ENCODE results near the gene NOCT. TPM values are rescaled to one million over a fixed set of nuclear protein-coding genes. Genes with fewer than 3 reads are reported as not detected.
A peak's percentile ranks its signal among the peaks of the same experiment; 100 is the strongest.

NOCT gene
- 81.1 and 82.5 TPM in 2 replicates for total RNA-seq (2014; rRNA removed; shearing (Covaris generic))

GRCh38 chr4:139015269-139015947 lies at the start of gene NOCT:
NOCT (plus strand) TSS chr4:139015781; CDS start chr4:139015982, 201 bp downstream.
- peak; percentile 93 for DNase-seq
- Histone ChIP-seq H3K4me3 (ENCODE audit: insufficient read depth, low read depth, low read length) (peak within 1 kb of the TSS; percentile 90), H3K36me3 (replicated peaks; ENCODE audit: control insufficient read depth, insufficient read depth, low read length) (no peaks in the 10 kb centered on the region)

GRCh38 chr4:138967313-138967712 lies 48.3 kb upstream of the NOCT start:
- no peak for DNase-seq
- H3K27me3 ChIP-seq (ENCODE audit: control insufficient read depth, insufficient read depth, low read length): no peaks in the 10 kb centered on the region
- H3K36me3 ChIP-seq (replicated peaks; ENCODE audit: control insufficient read depth, insufficient read depth, low read length): no peaks in the 10 kb centered on the region
- H3K4me3 ChIP-seq (ENCODE audit: insufficient read depth, low read depth, low read length): no peak overlapping the region

More at GRCh38 chr4:139015269-139015947, at the start of gene NOCT:
- H3K27me3 ChIP-seq (ENCODE audit: control insufficient read depth, insufficient read depth, low read length): no peaks in the 10 kb centered on the region

- peak; percentile 36 for DNase-seq
- H3K27me3 ChIP-seq (ENCODE audit: control insufficient read depth, insufficient read depth, low read length): no peaks in the 10 kb centered on the region
- no peaks in the 10 kb centered on the region for H3K36me3 ChIP-seq (replicated peaks; ENCODE audit: control insufficient read depth, insufficient read depth, low read length)
- no peak overlapping the region for H3K4me3 ChIP-seq (ENCODE audit: insufficient read depth, low read depth, low read length)
These were observed 42.4 kb upstream of the NOCT start for GRCh38 chr4:138972956-138973801.

GRCh38 chr4:138975225-138975624 lies 40.4 kb upstream of the NOCT start:
- no peaks in the 10 kb centered on the region for H3K27me3 ChIP-seq (ENCODE audit: control insufficient read depth, insufficient read depth, low read length)
- no peak overlapping the region for H3K4me3 ChIP-seq (ENCODE audit: insufficient read depth, low read depth, low read length)
- DNase-seq: no peak
- no peaks in the 10 kb centered on the region for H3K36me3 ChIP-seq (replicated peaks; ENCODE audit: control insufficient read depth, insufficient read depth, low read length)

- Histone ChIP-seq H3K27me3 (ENCODE audit: control insufficient read depth, insufficient read depth, low read length) (no peaks in the 10 kb centered on the region), H3K36me3 (replicated peaks; ENCODE audit: control insufficient read depth, insufficient read depth, low read length) (no peaks in the 10 kb centered on the region), H3K4me3 (ENCODE audit: insufficient read depth, low read depth, low read length) (no peak overlapping the region)
- no peak for DNase-seq
These were observed 39.1 kb upstream of the NOCT start for GRCh38 chr4:138976526-138976925.

- no peaks in the 10 kb centered on the region for H3K27me3 ChIP-seq (ENCODE audit: control insufficient read depth, insufficient read depth, low read length)
- no peaks in the 10 kb centered on the region for H3K36me3 ChIP-seq (replicated peaks; ENCODE audit: control insufficient read depth, insufficient read depth, low read length)
- no peak overlapping the region for H3K4me3 ChIP-seq (ENCODE audit: insufficient read depth, low read depth, low read length)
- DNase-seq: peak; percentile 34
These were observed 38.1 kb upstream of the NOCT start for GRCh38 chr4:138977524-138977923.

- Histone ChIP-seq H3K4me3 (ENCODE audit: insufficient read depth, low read depth, low read length) (no peak overlapping the region), H3K27me3 (ENCODE audit: control insufficient read depth, insufficient read depth, low read length) (no peaks in the 10 kb centered on the region), H3K36me3 (replicated peaks; ENCODE audit: control insufficient read depth, insufficient read depth, low read length) (no peaks in the 10 kb centered on the region)
- no peak for DNase-seq
These were observed 37.5 kb upstream of the NOCT start for GRCh38 chr4:138978028-138978585.

- Histone ChIP-seq H3K4me3 (ENCODE audit: insufficient read depth, low read depth, low read length) (no peak overlapping the region), H3K36me3 (replicated peaks; ENCODE audit: control insufficient read depth, insufficient read depth, low read length) (no peaks in the 10 kb centered on the region), H3K27me3 (ENCODE audit: control insufficient read depth, insufficient read depth, low read length) (no peaks in the 10 kb centered on the region)
- no peak for DNase-seq
These were observed 37.0 kb upstream of the NOCT start for GRCh38 chr4:138978600-138978999.

- Histone ChIP-seq H3K36me3 (replicated peaks; ENCODE audit: control insufficient read depth, insufficient read depth, low read length) (no peaks in the 10 kb centered on the region), H3K27me3 (ENCODE audit: control insufficient read depth, insufficient read depth, low read length) (no peaks in the 10 kb centered on the region), H3K4me3 (ENCODE audit: insufficient read depth, low read depth, low read length) (no peak overlapping the region)
- DNase-seq: no peak
These were observed 35.8 kb upstream of the NOCT start for GRCh38 chr4:138979742-138980141.

- Histone ChIP-seq H3K36me3 (replicated peaks; ENCODE audit: control insufficient read depth, insufficient read depth, low read length) (no peaks in the 10 kb centered on the region), H3K4me3 (ENCODE audit: insufficient read depth, low read depth, low read length) (no peak overlapping the region), H3K27me3 (ENCODE audit: control insufficient read depth, insufficient read depth, low read length) (no peaks in the 10 kb centered on the region)
- DNase-seq: no peak
These were observed 33.6 kb upstream of the NOCT start for GRCh38 chr4:138981930-138982390.

- Histone ChIP-seq H3K36me3 (replicated peaks; ENCODE audit: control insufficient read depth, insufficient read depth, low read length) (no peaks in the 10 kb centered on the region), H3K4me3 (ENCODE audit: insufficient read depth, low read depth, low read length) (no peak overlapping the region), H3K27me3 (ENCODE audit: control insufficient read depth, insufficient read depth, low read length) (no peaks in the 10 kb centered on the region)
- DNase-seq: no peak
These were observed 32.8 kb upstream of the NOCT start for GRCh38 chr4:138982754-138983153.

- Histone ChIP-seq H3K27me3 (ENCODE audit: control insufficient read depth, insufficient read depth, low read length) (no peaks in the 10 kb centered on the region), H3K36me3 (replicated peaks; ENCODE audit: control insufficient read depth, insufficient read depth, low read length) (no peaks in the 10 kb centered on the region), H3K4me3 (ENCODE audit: insufficient read depth, low read depth, low read length) (no peak overlapping the region)
- DNase-seq: no peak
These were observed 31.9 kb upstream of the NOCT start for GRCh38 chr4:138983690-138984089.

- Histone ChIP-seq H3K36me3 (replicated peaks; ENCODE audit: control insufficient read depth, insufficient read depth, low read length) (no peaks in the 10 kb centered on the region), H3K4me3 (ENCODE audit: insufficient read depth, low read depth, low read length) (no peak overlapping the region), H3K27me3 (ENCODE audit: control insufficient read depth, insufficient read depth, low read length) (no peaks in the 10 kb centered on the region)
- no peak for DNase-seq
These were observed 30.9 kb upstream of the NOCT start for GRCh38 chr4:138984647-138985046.

GRCh38 chr4:138992676-138993075 lies 22.9 kb upstream of the NOCT start:
- H3K27me3 ChIP-seq (ENCODE audit: control insufficient read depth, insufficient read depth, low read length): no peaks in the 10 kb centered on the region
- no peak overlapping the region for H3K4me3 ChIP-seq (ENCODE audit: insufficient read depth, low read depth, low read length)
- no peak for DNase-seq
- no peaks in the 10 kb centered on the region for H3K36me3 ChIP-seq (replicated peaks; ENCODE audit: control insufficient read depth, insufficient read depth, low read length)

GRCh38 chr4:138996090-138996489 lies 19.5 kb upstream of the NOCT start:
- no peak for DNase-seq
- no peak overlapping the region for H3K4me3 ChIP-seq (ENCODE audit: insufficient read depth, low read depth, low read length)
- H3K36me3 ChIP-seq (replicated peaks; ENCODE audit: control insufficient read depth, insufficient read depth, low read length): no peaks in the 10 kb centered on the region
- H3K27me3 ChIP-seq (ENCODE audit: control insufficient read depth, insufficient read depth, low read length): no peaks in the 10 kb centered on the region

All from H7 (cell line).